ENCODE data around the gene PIAS4.

GRCh38 chr19:3963458-3964255, 43.9 kb upstream of the PIAS4 start:
- TF ChIP-seq POLR2A (IDR thresholded peaks at IDR 0.05) (no peak), CTCF (IDR thresholded peaks at IDR 0.05) (no peak)
